Activated B cell treated with CpG ODN at 0.5 μM for 24 hours (primary cell): Measurements from ENCODE around the gene HLA-DPA1. TPM values are rescaled to one million over a fixed set of nuclear protein-coding genes. Genes with fewer than 3 reads are reported as not detected.

Experiments
- ATAC-seq: fragments of 200-7000 bp; cut with Tn5 transposase; one replicate; pipeline ENCODE4 v1.10.0; 2021; ENCODE audit warnings: low read depth, mild to moderate bottlenecking, moderate library complexity
- CTCF ChIA-PET: fragments of 350-600 bp; sonication (Branson Sonifier 250); formaldehyde crosslinking; loops from one replicate; lab custom pipeline; 2021; ENCODE audit warnings: antibody characterized with exemption; lab: Charles Lee
- POLR2A ChIA-PET: fragments of 350-600 bp; sonication (Branson Sonifier 250); formaldehyde crosslinking; loops from one replicate; lab custom pipeline; 2021; ENCODE audit warnings: antibody characterized with exemption; lab: Charles Lee
- DNase-seq: peaks from one replicate; pipeline ENCODE4 v3.0.0; 2022
- H3K27ac Mint-ChIP-seq: one replicate; pipeline ENCODE4 v1.8.0; 2020; ENCODE audit warnings: mixed read lengths
- H3K27me3 Mint-ChIP-seq: one replicate; pipeline ENCODE4 v1.8.0; 2021; ENCODE audit warnings: mixed read lengths
- H3K36me3 Mint-ChIP-seq: one replicate; pipeline ENCODE4 v1.8.0; 2021; ENCODE audit warnings: low read depth, mixed read lengths
- H3K4me1 Mint-ChIP-seq: one replicate; pipeline ENCODE4 v1.8.0; 2021; ENCODE audit warnings: mixed read lengths
- H3K4me3 Mint-ChIP-seq: one replicate; pipeline ENCODE4 v1.8.0; 2020; ENCODE audit warnings: mild to moderate bottlenecking, mixed read lengths
- H3K9me3 Mint-ChIP-seq: one replicate; pipeline ENCODE4 v1.8.0; 2020; ENCODE audit warnings: mixed read lengths
- CTCF ChIP-seq: fragments of 200-600 bp; IDR thresholded peaks from one replicate; pipeline ENCODE4 v1.8.0; 2022; ENCODE audit warnings: antibody characterized with exemption, mild to moderate bottlenecking
- intact Hi-C: fragments of 100-400 bp; cut with micrococcal nuclease; formaldehyde crosslinking; loops from one replicate; pipeline ENCODE4 v1.15.1; 2024
- total RNA-seq: library from RNA; stranded (reverse); gene quantifications from 2 replicates; pipeline ENCODE4 v1.2.3, GENCODE V29; 2022

HLA-DPA1 gene
- total RNA-seq, 1 donor from 2014 or later: 718 TPM

- DNase-seq (peak; percentile 56), ATAC-seq (peak; percentile 77)
- TF ChIP-seq CTCF: no peak
- intact Hi-C loops: loop anchor here (1.0 to 2.0 kb wide), 2 partner anchors 15 to 33 kb away; no protein-coding TSS in a partner anchor
- ChIA-PET CTCF (interaction anchor here (0.9 to 3.3 kb wide), 8 partner anchors 11 to 54 kb away, joined by 3 to 19 read pairs (median 5); partner anchors contain the start of genes HLA-DPA1 and HLA-DPB1), POLR2A (interaction anchor here (0.6 to 28.8 kb wide), 23 partner anchors 7 to 185 kb away, joined by 3 to 2264 read pairs (median 6); partner anchors contain the start of genes BRD2, HLA-DOA, HLA-DPA1 and HLA-DPB1)
- Mint-ChIP-seq H3K4me3 (peak overlapping the region; percentile 77), H3K4me1 (peaks cover 81% of the 10 kb centered on the region), H3K27me3 (no peaks in the 10 kb centered on the region), H3K36me3 (peaks cover 11% of the 10 kb centered on the region), H3K27ac (peak overlapping the region; percentile 100), H3K9me3 (peaks cover 14% of the 10 kb centered on the region)
Observed at GRCh38 chr6:33029328-33030184, 43.9 kb downstream of the HLA-DPA1 start.

GRCh38 chr6:33028220-33028849, 45.1 kb downstream of the HLA-DPA1 start:
- Mint-ChIP-seq H3K4me1 (peaks cover 84% of the 10 kb centered on the region), H3K4me3 (peak overlapping the region; percentile 84), H3K27ac (peak overlapping the region; percentile 100), H3K27me3 (no peaks in the 10 kb centered on the region), H3K36me3 (peaks cover 6% of the 10 kb centered on the region), H3K9me3 (peaks cover 5% of the 10 kb centered on the region)
- intact Hi-C loops: loop anchor here (1.0 to 2.0 kb wide), 4 partner anchors 14 to 87 kb away; partner anchors contain the start of genes HLA-DMB and HLA-DPB1
- ChIA-PET CTCF (interaction anchor here (1.0 to 3.3 kb wide), 6 partner anchors 9 to 47 kb away, joined by 3 to 19 read pairs (median 4); partner anchors contain the start of genes HLA-DPA1 and HLA-DPB1), POLR2A (interaction anchor here (0.6 to 28.8 kb wide), 23 partner anchors 9 to 555 kb away, joined by 3 to 2264 read pairs (median 5); partner anchors contain the start of genes HLA-DMA, HLA-DMB, HLA-DOA and HLA-DPA1)
- DNase-seq: no peak
- TF ChIP-seq CTCF: no peak
- ATAC-seq: no peak

GRCh38 chr6:33024521-33024920, 48.9 kb downstream of the HLA-DPA1 start:
- POLR2A ChIA-PET: interaction anchor here (0.9 to 28.8 kb wide), 4 partner anchors 10 to 53 kb away, joined by 3 to 2264 read pairs (median 6); partner anchors contain the start of genes HLA-DPA1 and HLA-DPB1
- TF ChIP-seq CTCF: no peak
- DNase-seq: no peak
- CTCF ChIA-PET: no interaction called here
- intact Hi-C loops: no loop called here
- no peaks in the 10 kb centered on the region for H3K27me3 Mint-ChIP-seq
- no peak overlapping the region for H3K4me3 Mint-ChIP-seq
- ATAC-seq: no peak
- peaks cover 4% of the 10 kb centered on the region for H3K36me3 Mint-ChIP-seq
- H3K9me3 Mint-ChIP-seq: peaks cover 5% of the 10 kb centered on the region
- H3K4me1 Mint-ChIP-seq: peaks cover 78% of the 10 kb centered on the region
- H3K27ac Mint-ChIP-seq: no peak overlapping the region

- CTCF ChIA-PET: no interaction called here
- intact Hi-C loops: no loop called here
- Mint-ChIP-seq H3K27me3 (no peaks in the 10 kb centered on the region), H3K4me3 (no peak overlapping the region), H3K36me3 (peaks cover 4% of the 10 kb centered on the region), H3K9me3 (peaks cover 5% of the 10 kb centered on the region), H3K4me1 (peaks cover 78% of the 10 kb centered on the region), H3K27ac (peak overlapping the region; percentile 68)
- no peak for TF ChIP-seq CTCF
- POLR2A ChIA-PET: interaction anchor here (0.6 to 28.8 kb wide), 3 partner anchors 34 to 209 kb away, joined by 3 to 2264 read pairs (median 5); partner anchors contain the start of genes HLA-DPA1 and HLA-DPB1
- no peak for DNase-seq
- no peak for ATAC-seq
Observed at GRCh38 chr6:33023536-33023935, 49.9 kb downstream of the HLA-DPA1 start.
